DOHH2 (cell line): ENCODE data around the gene GABRG3.

Experiments
- EZH2phosphoT487 ChIP-seq: fragments of 200-600 bp; sonication (generic); IDR thresholded peaks from 2 replicates; pipeline ENCODE4 v1.6.1; 2017; ENCODE audit warnings: borderline replicate concordance, mild to moderate bottlenecking, antibody characterized with exemption, low read length, moderate library complexity, mixed read lengths
- TF ChIP-seq, protein P1 (sequence below): fragments of 200-600 bp; sonication (generic); IDR thresholded peaks from one replicate; pipeline ENCODE4 v1.5.1; 2014; ENCODE audit warnings: antibody characterized with exemption, mild to moderate bottlenecking, low read depth, low read length; ENCODE audit not compliant: poor library complexity, severe bottlenecking

DNA sequence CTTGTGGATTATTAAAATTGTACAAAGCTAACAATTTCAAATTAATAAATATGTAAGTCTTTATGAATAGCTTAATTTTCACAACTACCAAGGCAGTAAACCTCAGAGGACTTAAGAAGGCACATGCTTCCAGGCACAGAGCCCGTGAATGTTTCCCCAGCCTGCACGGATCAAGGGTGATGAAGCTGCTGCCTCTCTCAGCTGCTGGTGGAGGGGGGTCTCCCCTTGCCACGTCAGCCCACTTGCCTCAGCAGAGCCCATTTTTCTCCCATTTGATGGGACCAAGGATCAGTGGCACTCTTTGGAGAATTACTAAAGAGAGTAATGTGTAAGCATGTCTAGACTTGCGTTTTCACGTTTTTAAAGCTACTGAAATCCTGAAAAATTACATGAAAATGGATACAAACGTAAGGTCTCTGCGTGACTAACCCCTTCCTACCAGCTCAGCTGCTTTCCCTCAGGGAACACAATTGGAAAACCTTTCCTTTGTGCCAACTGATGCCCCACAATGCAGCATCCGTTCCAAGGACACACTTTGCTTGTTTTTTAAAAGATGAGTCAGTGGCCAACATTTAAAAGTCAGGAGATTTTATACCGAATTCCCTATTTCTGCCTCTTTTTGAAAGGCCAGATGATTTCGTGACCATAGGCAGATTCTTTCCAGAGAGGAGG, 494.1 kb downstream of the GABRG3 start:
- TF ChIP-seq, protein P1, sequence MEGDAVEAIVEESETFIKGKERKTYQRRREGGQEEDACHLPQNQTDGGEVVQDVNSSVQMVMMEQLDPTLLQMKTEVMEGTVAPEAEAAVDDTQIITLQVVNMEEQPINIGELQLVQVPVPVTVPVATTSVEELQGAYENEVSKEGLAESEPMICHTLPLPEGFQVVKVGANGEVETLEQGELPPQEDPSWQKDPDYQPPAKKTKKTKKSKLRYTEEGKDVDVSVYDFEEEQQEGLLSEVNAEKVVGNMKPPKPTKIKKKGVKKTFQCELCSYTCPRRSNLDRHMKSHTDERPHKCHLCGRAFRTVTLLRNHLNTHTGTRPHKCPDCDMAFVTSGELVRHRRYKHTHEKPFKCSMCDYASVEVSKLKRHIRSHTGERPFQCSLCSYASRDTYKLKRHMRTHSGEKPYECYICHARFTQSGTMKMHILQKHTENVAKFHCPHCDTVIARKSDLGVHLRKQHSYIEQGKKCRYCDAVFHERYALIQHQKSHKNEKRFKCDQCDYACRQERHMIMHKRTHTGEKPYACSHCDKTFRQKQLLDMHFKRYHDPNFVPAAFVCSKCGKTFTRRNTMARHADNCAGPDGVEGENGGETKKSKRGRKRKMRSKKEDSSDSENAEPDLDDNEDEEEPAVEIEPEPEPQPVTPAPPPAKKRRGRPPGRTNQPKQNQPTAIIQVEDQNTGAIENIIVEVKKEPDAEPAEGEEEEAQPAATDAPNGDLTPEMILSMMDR = no peak
- no peak for TF ChIP-seq EZH2phosphoT487
